ENCODE measurements around the gene EFCAB9.

DNA sequence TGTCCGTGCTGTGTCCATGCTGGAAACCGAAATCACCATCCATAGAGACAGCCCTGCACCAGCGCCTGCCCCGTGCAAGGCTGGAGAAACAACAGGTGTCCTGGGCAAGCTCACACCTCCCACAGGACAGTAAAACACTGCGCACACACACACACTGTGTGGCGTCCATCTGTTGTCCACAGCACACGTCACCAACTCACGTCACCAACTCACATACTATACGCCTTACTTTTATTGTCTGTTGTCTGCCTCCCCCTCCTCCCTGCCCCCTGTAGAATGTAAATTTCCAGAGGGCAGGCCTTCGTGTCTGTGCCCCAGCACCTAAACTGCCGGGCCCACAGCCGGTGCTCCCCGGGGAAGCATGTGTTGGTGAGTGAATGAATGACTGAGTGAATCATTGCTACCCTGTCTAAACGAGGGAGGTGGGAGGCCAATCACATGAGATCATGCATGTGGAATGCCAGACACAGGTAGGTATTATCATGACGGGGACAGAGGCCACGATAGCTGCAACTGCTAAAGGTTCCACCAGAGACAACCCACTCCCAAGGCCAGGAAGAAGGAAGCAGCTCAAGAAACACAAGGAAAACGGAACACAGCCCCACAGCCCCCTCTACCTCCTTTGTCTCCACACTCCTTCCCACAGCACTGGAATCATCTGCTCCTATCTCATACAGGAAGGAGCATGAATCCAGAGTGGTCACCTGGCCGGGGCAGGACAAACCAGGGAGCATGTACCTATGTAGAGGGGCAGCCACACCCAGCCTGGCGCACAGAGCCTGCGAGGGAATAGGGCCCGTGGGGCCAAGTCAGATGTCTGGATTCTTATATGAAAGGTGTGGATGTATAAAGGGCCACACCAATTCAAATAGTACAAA lies 47.9 kb upstream of the EFCAB9 start:
- TF ChIP-seq POLR2A (IDR thresholded peaks at IDR 0.05) = no peak
- TF ChIP-seq, protein P1, sequence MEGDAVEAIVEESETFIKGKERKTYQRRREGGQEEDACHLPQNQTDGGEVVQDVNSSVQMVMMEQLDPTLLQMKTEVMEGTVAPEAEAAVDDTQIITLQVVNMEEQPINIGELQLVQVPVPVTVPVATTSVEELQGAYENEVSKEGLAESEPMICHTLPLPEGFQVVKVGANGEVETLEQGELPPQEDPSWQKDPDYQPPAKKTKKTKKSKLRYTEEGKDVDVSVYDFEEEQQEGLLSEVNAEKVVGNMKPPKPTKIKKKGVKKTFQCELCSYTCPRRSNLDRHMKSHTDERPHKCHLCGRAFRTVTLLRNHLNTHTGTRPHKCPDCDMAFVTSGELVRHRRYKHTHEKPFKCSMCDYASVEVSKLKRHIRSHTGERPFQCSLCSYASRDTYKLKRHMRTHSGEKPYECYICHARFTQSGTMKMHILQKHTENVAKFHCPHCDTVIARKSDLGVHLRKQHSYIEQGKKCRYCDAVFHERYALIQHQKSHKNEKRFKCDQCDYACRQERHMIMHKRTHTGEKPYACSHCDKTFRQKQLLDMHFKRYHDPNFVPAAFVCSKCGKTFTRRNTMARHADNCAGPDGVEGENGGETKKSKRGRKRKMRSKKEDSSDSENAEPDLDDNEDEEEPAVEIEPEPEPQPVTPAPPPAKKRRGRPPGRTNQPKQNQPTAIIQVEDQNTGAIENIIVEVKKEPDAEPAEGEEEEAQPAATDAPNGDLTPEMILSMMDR (IDR thresholded peaks at IDR 0.05) = no peak
- no peak for TF ChIP-seq POLR2AphosphoS5 (IDR thresholded peaks at IDR 0.05)
